ENCODE data around the gene NPTX1.

DNA sequence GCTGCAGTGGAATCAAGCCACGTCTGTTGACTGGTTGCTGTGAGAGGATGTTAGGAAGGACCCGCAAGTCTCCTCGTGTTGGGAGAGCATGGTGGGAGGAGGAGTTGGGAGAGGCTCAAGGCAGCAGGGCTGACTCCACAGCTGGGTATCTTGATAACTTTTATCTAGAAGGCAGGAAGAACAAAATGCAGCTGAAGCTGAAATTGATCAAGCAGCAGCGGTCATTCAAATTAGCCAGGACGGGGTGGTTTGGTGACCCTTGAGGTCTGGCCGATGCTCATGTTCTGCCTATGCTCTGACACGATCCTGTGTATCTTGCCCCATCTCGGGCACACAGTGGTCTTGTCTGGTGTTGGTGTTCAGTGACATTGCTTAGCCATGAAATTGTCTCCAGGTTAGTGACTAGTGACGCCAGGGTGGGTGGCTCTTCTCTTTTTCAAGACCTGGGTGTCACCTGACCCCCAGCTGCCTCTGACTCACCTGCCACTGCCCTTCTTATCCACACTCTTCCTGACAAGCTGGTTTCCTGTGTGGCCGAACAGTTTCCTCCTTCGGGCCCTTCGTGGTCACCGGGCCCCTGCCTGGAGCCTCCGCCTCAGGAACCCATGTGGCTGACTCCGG lies 19.1 kb downstream of the NPTX1 start:
- TF ChIP-seq, protein P1, sequence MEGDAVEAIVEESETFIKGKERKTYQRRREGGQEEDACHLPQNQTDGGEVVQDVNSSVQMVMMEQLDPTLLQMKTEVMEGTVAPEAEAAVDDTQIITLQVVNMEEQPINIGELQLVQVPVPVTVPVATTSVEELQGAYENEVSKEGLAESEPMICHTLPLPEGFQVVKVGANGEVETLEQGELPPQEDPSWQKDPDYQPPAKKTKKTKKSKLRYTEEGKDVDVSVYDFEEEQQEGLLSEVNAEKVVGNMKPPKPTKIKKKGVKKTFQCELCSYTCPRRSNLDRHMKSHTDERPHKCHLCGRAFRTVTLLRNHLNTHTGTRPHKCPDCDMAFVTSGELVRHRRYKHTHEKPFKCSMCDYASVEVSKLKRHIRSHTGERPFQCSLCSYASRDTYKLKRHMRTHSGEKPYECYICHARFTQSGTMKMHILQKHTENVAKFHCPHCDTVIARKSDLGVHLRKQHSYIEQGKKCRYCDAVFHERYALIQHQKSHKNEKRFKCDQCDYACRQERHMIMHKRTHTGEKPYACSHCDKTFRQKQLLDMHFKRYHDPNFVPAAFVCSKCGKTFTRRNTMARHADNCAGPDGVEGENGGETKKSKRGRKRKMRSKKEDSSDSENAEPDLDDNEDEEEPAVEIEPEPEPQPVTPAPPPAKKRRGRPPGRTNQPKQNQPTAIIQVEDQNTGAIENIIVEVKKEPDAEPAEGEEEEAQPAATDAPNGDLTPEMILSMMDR (IDR thresholded peaks at IDR 0.05) = no peak
- no peak for TF ChIP-seq POLR2A (IDR thresholded peaks at IDR 0.05)

All from adrenal gland (tissue), 5 donors.